ELR (cell line): Measurements from ENCODE around the gene KPTN.
"Not testable (repeated sequence)": the region's sequence is repeated elsewhere in the genome, so short reads cannot be mapped to it uniquely, and the experiment has no call there.

ENCODE experiments used
- DNase-seq: peaks from one replicate; pipeline ENCODE4 v3.0.0-alpha.2; 2015; ENCODE audit warnings: low read depth

The KPTN gene

DNA sequence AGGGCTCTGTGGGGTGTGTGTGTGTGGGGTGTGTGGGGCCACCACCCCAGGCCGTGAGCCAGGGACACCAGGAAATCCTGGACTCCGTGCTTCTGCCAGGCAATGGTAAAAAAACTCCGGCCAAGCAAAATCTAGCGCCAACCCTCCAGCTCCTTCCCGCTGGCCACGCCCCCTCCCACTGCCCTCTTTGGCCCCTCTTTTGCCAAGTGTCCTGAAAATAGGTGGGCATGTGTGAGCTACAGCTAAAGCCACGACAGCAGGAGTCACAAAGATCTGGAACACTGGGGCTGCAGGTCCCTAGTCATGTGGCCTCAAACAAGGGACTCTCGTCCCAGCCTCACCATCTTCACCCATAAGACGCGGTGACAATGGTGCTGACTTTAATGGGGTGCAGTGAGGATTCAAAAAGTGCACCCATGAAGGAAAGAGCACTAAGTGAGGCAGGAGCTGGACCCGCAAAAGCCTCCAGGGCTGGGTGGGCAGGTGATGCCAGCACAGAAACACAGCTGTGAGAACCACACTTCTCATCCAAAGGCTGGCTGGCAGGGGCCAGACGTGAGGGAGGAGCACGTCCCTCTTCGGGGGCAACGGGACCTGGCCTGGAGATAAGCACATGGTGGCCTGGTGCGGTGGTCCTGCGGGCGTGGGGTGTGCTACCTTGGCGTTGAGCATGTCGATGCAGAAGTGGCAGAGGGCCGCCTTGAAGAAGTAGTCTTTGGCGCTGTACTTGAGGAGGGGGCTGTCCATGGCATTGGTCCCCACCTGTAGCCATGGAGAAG, 7.5 kb upstream of the KPTN start:
- no peak for DNase-seq

DNA sequence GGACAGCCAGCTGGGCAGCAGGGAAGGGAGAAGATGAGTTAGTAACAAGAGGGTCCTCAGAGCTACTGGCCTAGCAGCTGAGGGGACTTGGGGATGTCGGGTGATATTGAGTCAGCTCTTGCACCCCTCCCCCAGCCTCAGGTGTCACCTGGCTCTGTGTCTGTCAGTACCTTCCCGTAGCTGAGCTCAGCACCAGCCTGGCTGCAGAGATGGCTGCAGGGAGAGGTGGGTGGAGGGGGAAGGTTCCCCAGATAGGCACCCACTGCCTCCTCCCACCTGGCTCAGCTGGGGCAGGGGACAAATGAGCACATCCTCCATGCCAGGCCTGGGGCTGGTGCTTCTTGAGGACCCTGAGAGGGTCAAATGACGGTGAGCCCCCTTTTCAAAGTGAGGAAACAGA, 6.8 kb upstream of the KPTN start:
- no peak for DNase-seq

- no peak for DNase-seq
Measured at GRCh38 chr19:47490031-47490430, 6.0 kb upstream of the KPTN start.

DNA sequence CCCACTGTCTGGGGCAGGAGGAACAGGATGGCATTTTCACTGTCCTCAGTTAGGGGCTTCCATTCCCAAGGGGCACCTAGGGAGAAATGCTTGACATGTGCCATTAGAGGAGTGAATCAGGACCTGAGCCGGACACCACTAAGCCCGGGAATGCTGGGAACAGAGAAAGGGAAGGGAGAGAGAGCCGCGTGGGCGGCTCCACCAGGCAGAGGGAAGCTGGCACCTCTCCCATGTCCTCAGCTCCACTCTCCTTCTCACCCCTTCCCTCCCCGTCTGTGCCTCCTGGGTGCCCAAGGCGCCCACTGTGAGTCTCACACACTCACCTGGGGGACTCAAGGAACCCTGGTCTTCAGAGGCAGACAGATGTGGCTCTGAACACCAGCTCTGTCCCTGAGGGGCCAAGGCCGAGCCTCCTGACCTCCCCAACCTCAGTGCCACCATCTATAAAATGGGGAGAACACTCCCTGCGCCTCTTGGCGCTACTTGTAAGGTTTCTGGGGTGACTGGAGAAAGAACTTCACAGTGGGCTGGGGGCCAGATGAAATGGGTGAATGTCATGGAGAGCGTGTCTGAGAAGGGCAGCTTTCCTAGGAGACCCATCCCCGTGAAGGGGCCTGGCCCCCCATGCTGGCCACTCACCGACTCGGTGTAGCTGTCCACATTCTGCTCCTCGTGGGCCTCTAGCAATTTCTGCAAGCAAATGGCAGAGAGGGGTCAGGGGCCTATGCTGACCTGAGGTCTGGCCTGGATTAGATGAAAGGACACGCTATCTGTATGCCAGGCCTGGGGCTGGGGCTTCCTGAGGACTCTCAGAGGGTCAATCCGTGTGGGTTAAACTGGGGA, 5.3 kb upstream of the KPTN start:
- no peak for DNase-seq

- no peak for DNase-seq
Measured at GRCh38 chr19:47487551-47488515, 3.8 kb upstream of the KPTN start.

DNA sequence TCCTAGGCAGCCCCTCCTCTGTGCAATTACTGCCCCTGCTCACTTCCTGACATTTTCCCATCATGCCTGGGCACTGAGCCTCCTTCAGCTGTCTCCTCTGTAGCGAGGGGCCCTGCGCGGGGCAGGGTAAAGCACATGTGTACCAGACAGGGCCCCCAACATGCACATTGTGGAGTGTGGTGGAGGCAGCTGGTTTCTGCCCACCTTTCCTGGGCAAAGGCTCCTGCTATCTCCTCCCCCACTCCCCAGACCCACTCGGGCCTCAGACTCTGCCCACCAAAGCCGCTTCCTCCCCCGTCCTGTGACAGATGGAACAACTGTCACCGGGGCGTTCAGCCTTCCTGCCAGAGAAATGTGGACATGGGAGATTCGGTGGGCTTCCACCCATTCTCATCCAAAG, 2.9 kb upstream of the KPTN start:
- DNase-seq: no peak

DNA sequence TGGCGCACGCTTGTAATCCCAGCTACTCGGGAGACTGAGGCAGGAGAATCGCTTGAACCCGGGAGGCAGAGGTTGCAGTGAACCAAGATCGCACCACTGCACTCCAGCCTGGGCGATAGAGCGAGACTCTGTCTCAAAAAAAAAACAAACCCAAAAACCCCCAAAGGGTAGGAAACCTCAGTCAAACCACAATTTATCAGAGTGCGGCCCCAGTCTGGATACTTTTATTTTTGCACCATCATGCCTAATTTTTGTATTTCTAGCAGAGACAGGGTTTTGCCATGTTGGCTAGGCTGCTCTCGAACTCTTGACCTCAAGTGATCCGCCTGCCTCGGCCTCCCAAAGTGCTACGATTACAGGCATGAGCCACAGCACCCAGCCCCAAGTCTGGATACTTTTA, 2.2 kb upstream of the KPTN start:
- not testable (repeated sequence) for DNase-seq

DNA sequence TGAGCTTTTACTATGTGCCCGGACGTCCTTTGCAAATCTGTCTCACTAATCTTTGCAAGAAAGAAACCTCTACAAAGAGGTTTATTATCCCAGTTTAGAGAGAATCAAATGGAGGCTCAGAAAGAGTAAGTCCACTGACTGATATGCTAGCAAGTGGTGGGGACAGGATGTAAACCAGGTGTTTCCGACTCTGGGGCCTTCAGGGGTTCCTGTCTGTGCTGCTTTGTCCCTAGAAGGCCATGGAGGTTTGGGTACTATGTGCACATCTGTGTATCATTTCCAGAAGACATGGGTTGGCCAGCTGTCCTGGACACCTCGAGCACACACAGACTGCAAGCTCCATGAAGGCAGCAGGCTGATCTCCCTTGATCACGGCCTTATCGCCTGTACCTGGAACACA, 1.2 kb upstream of the KPTN start:
- no peak for DNase-seq

GRCh38 chr19:47483200-47483599, 819 bp downstream of the KPTN start:
- DNase-seq: no peak

- no peak for DNase-seq
Measured at GRCh38 chr19:47481460-47482052, 2.5 kb downstream of the KPTN start.

- DNase-seq: no peak
Measured at GRCh38 chr19:47480658-47481057, 3.4 kb downstream of the KPTN start.

GRCh38 chr19:47479701-47480503, 4.1 kb downstream of the KPTN start:
- DNase-seq: peak; percentile 11

- no peak for DNase-seq
Measured at GRCh38 chr19:47476438-47476972, 7.5 kb downstream of the KPTN start.

DNA sequence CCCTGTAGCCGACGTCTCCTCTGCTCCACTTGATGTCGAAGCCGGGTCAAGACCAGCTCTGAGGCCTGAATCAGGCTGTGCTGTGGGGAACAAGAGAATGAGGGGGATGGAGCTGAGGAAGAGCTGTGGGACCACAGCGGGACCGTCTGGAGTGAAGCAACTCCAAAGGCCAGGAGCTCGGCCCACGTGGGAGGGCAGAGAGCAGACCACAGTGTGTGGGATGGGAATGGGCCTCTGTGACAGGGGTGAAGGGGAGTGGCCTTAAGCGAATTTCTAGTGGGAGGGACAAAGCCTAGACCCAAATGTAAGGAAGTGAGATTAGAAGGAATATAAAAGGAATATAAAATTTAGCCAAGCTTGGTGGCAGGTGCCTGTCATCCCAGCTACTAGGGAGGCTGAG, 8.6 kb downstream of the KPTN start:
- no peak for DNase-seq

- DNase-seq: no peak
Measured at GRCh38 chr19:47473336-47473735, 10.7 kb downstream of the KPTN start.

DNA sequence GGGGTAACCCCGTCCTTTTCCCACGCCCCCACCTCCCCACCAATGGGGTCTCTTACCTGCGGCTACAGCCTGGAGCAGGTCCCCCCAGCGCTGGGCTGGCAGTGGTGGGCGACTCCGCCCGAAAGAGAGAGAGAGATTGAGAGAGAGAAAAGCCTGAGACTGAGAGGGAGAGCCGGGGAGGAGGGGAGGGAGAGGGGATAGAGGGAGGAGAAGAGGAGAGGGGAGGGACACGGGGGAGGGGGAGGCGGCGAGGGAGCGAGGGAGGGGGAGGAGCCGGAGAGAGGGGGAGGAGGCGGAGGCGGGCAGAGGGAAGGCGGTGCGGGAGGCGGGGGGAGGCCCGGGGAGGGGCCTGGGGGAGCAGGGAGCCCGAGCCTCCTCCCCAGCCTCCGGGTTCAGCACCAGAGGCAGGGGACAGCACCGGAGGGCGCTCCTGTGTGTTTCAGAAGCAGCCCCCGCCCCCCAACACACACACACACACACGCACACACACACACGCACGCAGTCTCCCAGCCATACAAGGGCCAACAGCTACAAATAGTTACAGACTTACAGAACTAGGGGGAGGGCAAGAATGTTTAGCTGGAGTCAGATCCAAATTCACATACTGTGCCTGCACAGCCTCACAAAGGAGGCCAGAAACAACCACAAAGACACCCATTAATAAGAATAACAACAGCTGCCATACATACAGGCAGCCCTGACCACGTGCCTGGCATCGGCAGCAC, 12.1 kb downstream of the KPTN start, which contains the start of gene SLC8A2:
Gene SLC8A2 (minus strand): TSS at position 161 of the 725 bp plus-strand sequence. CDS start 5,490 bp downstream, outside the sequence.
- DNase-seq: peak; percentile 64

GRCh38 chr19:47471381-47471732, 12.7 kb downstream of the KPTN start:
- no peak for DNase-seq

DNA sequence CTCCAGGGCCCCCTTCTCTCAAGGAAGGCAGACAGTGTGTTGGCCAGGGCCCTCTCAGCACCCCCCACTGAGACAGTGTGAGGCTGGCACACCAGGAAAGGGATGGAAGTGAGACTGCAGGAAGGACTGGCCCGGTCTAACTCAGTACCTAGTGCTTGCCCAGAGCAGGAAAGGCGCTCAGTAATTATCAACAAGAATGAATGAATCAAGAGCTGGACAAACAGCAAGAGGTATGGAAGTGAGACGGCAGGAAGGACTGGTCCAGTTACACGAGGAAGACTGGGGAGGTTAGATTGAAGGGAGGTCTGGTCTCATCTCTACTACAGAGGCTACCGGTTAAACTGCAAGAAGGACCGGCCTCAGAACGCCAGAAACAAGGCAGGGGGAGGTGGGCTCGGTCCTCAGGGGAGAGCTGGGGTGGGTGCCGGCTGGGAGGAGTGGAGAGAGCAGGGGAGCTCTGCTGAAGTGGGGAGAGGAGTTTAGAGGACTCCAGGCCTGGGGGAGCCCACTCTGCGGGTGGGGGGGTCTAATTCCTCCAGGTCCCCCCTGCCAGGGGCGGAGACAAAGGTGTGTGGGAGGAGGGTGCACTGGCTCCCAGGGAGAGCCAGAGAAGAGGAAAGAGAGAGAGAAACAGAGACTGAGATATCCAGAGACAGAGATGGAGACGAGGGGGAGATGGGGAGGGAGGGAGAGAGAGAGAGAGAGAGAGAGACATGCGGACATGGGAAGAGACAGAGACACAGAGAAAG, 13.4 kb downstream of the KPTN start:
- no peak for DNase-seq

GRCh38 chr19:47469719-47470118, 14.3 kb downstream of the KPTN start:
- no peak for DNase-seq
